Hematopoietic multipotent progenitor cell treated with erythropoietin and hydrocortisone succinate and interleukin-3 and kit ligand, for 15 days (in vitro differentiated cells): Measurements from ENCODE around the gene OR56A3.

Experiments used
- DNase-seq: peaks from one replicate; pipeline ENCODE4 v3.0.0-alpha.2; 2015; ENCODE audit warnings: low spot score

Gene OR56A3

GRCh38 chr11:5973530-5973929 is 31.5 kb downstream of the OR56A3 start:
- DNase-seq, result no peak

- no peak for DNase-seq
These were observed 41.4 kb downstream of the OR56A3 start for GRCh38 chr11:5983443-5983842.

- no peak for DNase-seq
These were observed 44.8 kb downstream of the OR56A3 start, which contains the start of gene OR52L1 for GRCh38 chr11:5986885-5987284. Gene OR52L1, minus strand, starts transcription at chr11:5986985. Its CDS starts 55 bp downstream, at chr11:5986930.

- DNase-seq, result no peak
These were observed 47.2 kb downstream of the OR56A3 start for GRCh38 chr11:5989203-5989602.

- DNase-seq, result no peak
These were observed 50.1 kb downstream of the OR56A3 start for GRCh38 chr11:5992150-5992549.

GRCh38 chr11:5992604-5993251 is 50.7 kb downstream of the OR56A3 start:
- peak; percentile 5 for DNase-seq

- DNase-seq, result no peak
These were observed 52.7 kb downstream of the OR56A3 start for GRCh38 chr11:5994791-5995190.
